NOMO-1 treated with DMSO at 0.1 percent for 48 hours (cell line): ENCODE results near the gene PCBD1.

Source experiments
- DNase-seq: peaks from one replicate; lab custom pipeline; 2025; ENCODE audit not compliant: unreplicated experiment; lab: John Stamatoyannopoulos, UW

Gene PCBD1

GRCh38 chr10:70903262-70903921 is 15.0 kb upstream of the PCBD1 start:
- peak; percentile 28 for DNase-seq

GRCh38 chr10:70902661-70903261 is 14.4 kb upstream of the PCBD1 start:
- DNase-seq, result no peak

GRCh38 chr10:70901276-70901878 is 13.0 kb upstream of the PCBD1 start:
- DNase-seq, result no peak

GRCh38 chr10:70899096-70899495 is 10.7 kb upstream of the PCBD1 start:
- no peak for DNase-seq

- no peak for DNase-seq
Observed at GRCh38 chr10:70898687-70899086, 10.3 kb upstream of the PCBD1 start.

- no peak for DNase-seq
Observed at GRCh38 chr10:70896551-70896950, 8.2 kb upstream of the PCBD1 start.

GRCh38 chr10:70894416-70894815 is 6.1 kb upstream of the PCBD1 start:
- DNase-seq, result no peak

GRCh38 chr10:70893227-70894006 is 5.1 kb upstream of the PCBD1 start:
- DNase-seq, result no peak

- no peak for DNase-seq
Observed at GRCh38 chr10:70892631-70893030, 4.3 kb upstream of the PCBD1 start.

- DNase-seq, result no peak
Observed at GRCh38 chr10:70891627-70892026, 3.3 kb upstream of the PCBD1 start.

GRCh38 chr10:70890917-70891431 is 2.6 kb upstream of the PCBD1 start:
- DNase-seq, result no peak

- DNase-seq, result no peak
Observed at GRCh38 chr10:70889291-70889690, 926 bp upstream of the PCBD1 start.

- no peak for DNase-seq
Observed at GRCh38 chr10:70886921-70887665, 1.3 kb downstream of the PCBD1 start.

- no peak for DNase-seq
Observed at GRCh38 chr10:70885931-70886903, 2.1 kb downstream of the PCBD1 start.

- DNase-seq, result no peak
Observed at GRCh38 chr10:70885481-70885880, 2.9 kb downstream of the PCBD1 start.

- DNase-seq, result no peak
Observed at GRCh38 chr10:70884741-70885140, 3.6 kb downstream of the PCBD1 start.

GRCh38 chr10:70880077-70880534 is 8.3 kb downstream of the PCBD1 start:
- DNase-seq, result peak; percentile 65

- no peak for DNase-seq
Observed at GRCh38 chr10:70879207-70879606, 9.2 kb downstream of the PCBD1 start.

GRCh38 chr10:70874061-70874460 is 14.3 kb downstream of the PCBD1 start:
- DNase-seq, result no peak

- DNase-seq, result no peak
Observed at GRCh38 chr10:70872291-70872690, 16.1 kb downstream of the PCBD1 start.
